IMR-90 (cell line): ENCODE data around the gene INO80. TPM values are rescaled to one million over a fixed set of nuclear protein-coding genes. Genes with fewer than 3 reads are reported as not detected.

Source experiments
- ATAC-seq: fragments of 200-7000 bp; cut with Tn5 transposase; 2 replicates; pipeline ENCODE4 v1.9.1; 2020; ENCODE audit warnings: low read depth, mild to moderate bottlenecking, moderate library complexity
- BruUV-seq: library from RNA; stranded (reverse); fragments of 400-500 nt; replicated peaks from 2 replicates; lab custom pipeline; 2021; lab: Mats Ljungman, UMichigan
- CTCF ChIA-PET: fragments of 300-600 bp; formaldehyde crosslinking; extraction: SDS; loops from one replicate; lab custom pipeline; 2021; ENCODE audit warnings: antibody characterized with exemption; lab: Yijun Ruan, JAX
- POLR2A ChIA-PET: fragments of 300-600 bp; sonication (Branson Sonifier 250); formaldehyde crosslinking; loops from one replicate; lab custom pipeline; 2022; ENCODE audit warnings: antibody characterized with exemption; ENCODE audit not compliant: unreplicated experiment; lab: Charles Lee
- DNase-seq: peaks from one replicate; pipeline ENCODE4 v3.0.0; 2013
- H2AFZ ChIP-seq: replicated peaks from 2 replicates; pipeline ENCODE3; 2013; ENCODE audit warnings: low read length, mild to moderate bottlenecking; ENCODE audit not compliant: poor library complexity
- H2AK5ac ChIP-seq: 2 replicates; pipeline ENCODE4 v1.6.1; 2013; ENCODE audit warnings: low read depth, low read length, inconsistent platforms
- H2AK9ac ChIP-seq: replicated peaks from 2 replicates; pipeline ENCODE3; 2013; ENCODE audit warnings: mild to moderate bottlenecking, low read depth, low read length, moderate library complexity; ENCODE audit not compliant: poor library complexity
- H2BK120ac ChIP-seq: 2 replicates; pipeline ENCODE4 v1.6.1; 2013; ENCODE audit warnings: low read depth, low read length, inconsistent platforms
- H2BK15ac ChIP-seq: 3 replicates; pipeline ENCODE4 v1.6.1; 2013; ENCODE audit warnings: low read depth, low read length, inconsistent platforms
- H2BK20ac ChIP-seq: 2 replicates; pipeline ENCODE4 v1.6.1; 2013; ENCODE audit warnings: low read depth, mild to moderate bottlenecking, inconsistent platforms, low read length, moderate library complexity
- H2BK5ac ChIP-seq: 2 replicates; pipeline ENCODE4 v1.6.1; 2013; ENCODE audit warnings: mild to moderate bottlenecking, low read depth, low read length, inconsistent platforms; ENCODE audit not compliant: poor library complexity, severe bottlenecking
- H3K14ac ChIP-seq: replicated peaks from 2 replicates; pipeline ENCODE4 v1.6.1; 2013; ENCODE audit warnings: low read depth, low read length, inconsistent platforms
- H3K18ac ChIP-seq: 2 replicates; pipeline ENCODE4 v1.6.1; 2013; ENCODE audit warnings: low read depth, low read length, control low read depth
- H3K23ac ChIP-seq: 2 replicates; pipeline ENCODE4 v1.6.1; 2013; ENCODE audit warnings: low read depth, low read length, inconsistent platforms
- H3K27ac ChIP-seq: 2 replicates; pipeline ENCODE4 v1.5.1; 2013; ENCODE audit warnings: mild to moderate bottlenecking, control low read depth, low read length; ENCODE audit not compliant: insufficient read depth
- H3K27me3 ChIP-seq: 2 replicates; pipeline ENCODE4 v1.6.1; 2013; ENCODE audit warnings: low read length; ENCODE audit not compliant: control insufficient read depth, insufficient read depth
- H3K36me3 ChIP-seq: 2 replicates; pipeline ENCODE4 v1.6.1; 2013; ENCODE audit warnings: low read length, mixed read lengths; ENCODE audit not compliant: control insufficient read depth, insufficient read depth
- H3K4ac ChIP-seq: 2 replicates; pipeline ENCODE4 v1.6.1; 2013; ENCODE audit warnings: low read depth, low read length, inconsistent platforms
- H3K4me1 ChIP-seq: 2 replicates; pipeline ENCODE4 v1.6.1; 2013; ENCODE audit warnings: low read length, mixed read lengths; ENCODE audit not compliant: control insufficient read depth, insufficient read depth
- H3K4me2 ChIP-seq: 2 replicates; pipeline ENCODE4 v1.6.1; 2013; ENCODE audit warnings: low read depth, mild to moderate bottlenecking, control low read depth, low read length, moderate library complexity
- H3K4me3 ChIP-seq: 2 replicates; pipeline ENCODE4 v1.5.1; 2013; ENCODE audit warnings: low read depth, mild to moderate bottlenecking, control low read depth, low read length, moderate library complexity; ENCODE audit not compliant: insufficient read depth
- H3K56ac ChIP-seq: 2 replicates; pipeline ENCODE4 v1.6.1; 2013; ENCODE audit warnings: low read length, inconsistent platforms; ENCODE audit not compliant: insufficient read depth; ENCODE audit errors: extremely low read depth
- H3K79me1 ChIP-seq, 2 experiments: 2 replicates each; pipeline ENCODE4 v1.6.1; 2013; ENCODE audit warnings: low read length in 2 of 2, inconsistent platforms in 1 of 2, low read depth in 1 of 2
- H3K9ac ChIP-seq: 2 replicates; pipeline ENCODE4 v1.6.1; 2013; ENCODE audit warnings: low read depth, low read length, control low read depth
- H3K9me1 ChIP-seq: 2 replicates; pipeline ENCODE4 v1.6.1; 2013; ENCODE audit warnings: low read length, inconsistent platforms; ENCODE audit not compliant: insufficient read depth
- H3K9me3 ChIP-seq: 2 replicates; pipeline ENCODE4 v1.6.1; 2013; ENCODE audit warnings: low read length; ENCODE audit not compliant: control insufficient read depth, insufficient read depth
- H4K20me1 ChIP-seq: 2 replicates; pipeline ENCODE4 v1.6.1; 2013; ENCODE audit warnings: low read length, inconsistent platforms; ENCODE audit not compliant: insufficient read depth
- H4K5ac ChIP-seq: 2 replicates; pipeline ENCODE4 v1.6.1; 2013; ENCODE audit warnings: mild to moderate bottlenecking, low read depth, low read length, control low read depth
- H4K8ac ChIP-seq, 2 experiments: 2 replicates each; pipeline ENCODE4 v1.6.1; 2013; ENCODE audit warnings: low read depth in 2 of 2, low read length in 2 of 2, control low read depth in 1 of 2, inconsistent platforms in 1 of 2
- H4K91ac ChIP-seq: 2 replicates; pipeline ENCODE4 v1.6.1; 2013; ENCODE audit warnings: low read depth, low read length, inconsistent platforms; ENCODE audit not compliant: insufficient read depth
- BHLHE40 ChIP-seq: fragments of 150-350 bp; IDR thresholded peaks from 2 replicates; pipeline ENCODE4 v1.6.1; 2016; ENCODE audit warnings: mild to moderate bottlenecking, low read depth, low read length
- CEBPB ChIP-seq: IDR thresholded peaks from 2 replicates; pipeline ENCODE4 v1.6.1; 2012; ENCODE audit warnings: low read depth, low read length, improper control_type of control experiment
- CHD1 ChIP-seq: IDR thresholded peaks from 2 replicates; pipeline ENCODE4 v1.6.1; 2012; ENCODE audit warnings: low read depth, low read length, improper control_type of control experiment
- FOS ChIP-seq: fragments of 150-350 bp; IDR thresholded peaks from 2 replicates; pipeline ENCODE4 v1.6.1; 2016; ENCODE audit warnings: low read depth, low read length
- MAFK ChIP-seq: IDR thresholded peaks from 2 replicates; pipeline ENCODE4 v1.6.1; 2012; ENCODE audit warnings: low read depth, low read length, improper control_type of control experiment
- MAZ ChIP-seq: IDR thresholded peaks from 2 replicates; pipeline ENCODE4 v1.6.1; 2012; ENCODE audit warnings: low read depth, mild to moderate bottlenecking, low read length, improper control_type of control experiment, moderate library complexity, borderline replicate concordance
- MXI1 ChIP-seq: IDR thresholded peaks from 2 replicates; pipeline ENCODE4 v1.6.1; 2012; ENCODE audit warnings: low read depth, mild to moderate bottlenecking, low read length, moderate library complexity, borderline replicate concordance
- NFE2L2 ChIP-seq: fragments of 150-350 bp; IDR thresholded peaks from 2 replicates; pipeline ENCODE4 v1.6.1; 2016; ENCODE audit warnings: low read depth, mild to moderate bottlenecking, low read length
- RAD21 ChIP-seq: IDR thresholded peaks from 2 replicates; pipeline ENCODE4 v1.6.1; 2012; ENCODE audit warnings: low read length, improper control_type of control experiment
- RCOR1 ChIP-seq: IDR thresholded peaks from 2 replicates; pipeline ENCODE4 v1.6.1; 2012; ENCODE audit warnings: mild to moderate bottlenecking, low read length, improper control_type of control experiment; ENCODE audit not compliant: insufficient replicate concordance
- WGBS, 2 experiments: methylation state at CpG; one replicate each; pipeline versions ENCODE4 v1.1.5 to v1.1.7; 2013; ENCODE audit warnings: missing lambda C conversion rate in 2 of 2; ENCODE audit not compliant: insufficient read length in 1 of 2; ENCODE audit errors: extremely low coverage in 2 of 2; 5-methylcytosine and 5-hydroxymethylcytosine counted together
- dilution Hi-C: fragments of 300-500 bp; cut with HindIII; formaldehyde crosslinking; loops from one replicate; pipeline ENCODE4 v1.14.3; 2018; ENCODE audit warnings: low sequenced_read_pairs; ENCODE audit not compliant: unreplicated experiment
- in situ Hi-C: fragments of 300-500 bp; cut with MboI; formaldehyde crosslinking; loops from 3 replicates; pipeline ENCODE4 v1.14.3; 2019; ENCODE audit warnings: low sequenced_read_pairs, inconsistent platforms, mixed read lengths
- intact Hi-C: fragments of 100-400 bp; cut with micrococcal nuclease; formaldehyde crosslinking; loops from 2 replicates; pipeline ENCODE4 v1.10.0; 2022
- polyA plus RNA-seq, 3 experiments: library from polyadenylated mRNA; depleted of rRNA; stranded (reverse); fragments of >200 nt; gene quantifications; 2 replicates each; pipeline ENCODE4 v1.2.3, GENCODE V29; 2012; ENCODE audit warnings: low replicate concordance in 1 of 3
- total RNA-seq: library from RNA; depleted of rRNA; stranded (reverse); fragments of >200 nt; gene quantifications from 2 replicates; pipeline ENCODE4 v1.2.3, GENCODE V29; 2012
- TF ChIP-seq, protein P1 (sequence below): fragments of 150-350 bp; IDR thresholded peaks from 2 replicates; pipeline ENCODE4 v1.6.1; 2016; ENCODE audit warnings: low read depth, mild to moderate bottlenecking, low read length, moderate library complexity, borderline replicate concordance
- TF ChIP-seq, protein P2 (sequence below): fragments of 150-350 bp; IDR thresholded peaks from 2 replicates; pipeline ENCODE4 v1.6.1; 2017; ENCODE audit warnings: mild to moderate bottlenecking, antibody characterized with exemption, low read length, low read depth

Gene INO80
- total and polyA plus RNA-seq, 2 of the 4 experiments (the other 2 are of a cell fraction): 6.0 to 13.3 TPM

DNA sequence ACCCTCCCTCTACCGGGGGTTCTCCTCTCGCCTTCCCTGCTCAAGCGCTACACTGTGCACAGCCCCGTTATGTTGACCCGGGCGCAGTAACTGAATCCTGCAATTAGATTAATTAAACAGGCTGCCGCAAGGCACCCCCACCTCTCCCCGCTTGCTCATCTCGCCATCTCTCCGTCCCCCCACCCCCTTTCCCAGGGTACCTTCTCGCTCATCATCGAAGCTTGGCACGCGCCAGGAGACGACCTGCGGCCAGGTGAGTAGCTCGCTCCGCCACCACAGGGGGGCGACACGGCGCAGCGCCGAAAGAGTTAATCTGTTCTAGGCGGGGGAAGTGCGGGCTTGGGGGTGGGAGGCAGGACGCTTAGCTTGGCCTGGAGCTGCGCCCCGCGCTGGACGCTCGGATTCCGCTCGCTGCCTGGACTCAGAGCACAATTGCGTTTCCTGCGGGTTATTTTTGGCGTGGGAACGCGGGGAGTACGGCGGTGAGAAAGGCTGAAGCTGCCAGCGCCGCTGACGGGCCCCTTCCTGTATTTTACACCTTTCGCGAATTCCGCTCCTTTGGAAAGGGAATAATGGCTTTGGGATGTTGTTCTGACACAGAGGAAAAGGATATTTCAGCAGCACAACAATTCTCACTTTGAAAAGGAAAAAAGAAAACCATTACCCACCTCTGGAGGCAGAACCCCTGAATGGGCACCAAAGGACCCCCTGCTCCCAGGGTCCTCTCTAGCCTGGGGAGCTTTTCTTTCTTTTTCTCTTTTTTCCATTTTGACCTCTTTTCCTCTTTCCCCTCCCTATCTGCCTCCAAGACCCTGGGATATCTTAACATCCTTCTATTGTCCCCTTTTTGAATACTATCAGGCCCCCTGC is 185.4 kb downstream of the INO80 start:
- Histone ChIP-seq H2BK5ac (no peak overlapping the region), H3K27me3 (peaks cover 23% of the 10 kb centered on the region), H4K20me1 (peaks cover 39% of the 10 kb centered on the region), H4K5ac (0 out of 2 replicates have a peak overlapping the region, but pooled peaks have one; percentile 20), H3K18ac (0 out of 2 replicates have a peak overlapping the region, but pooled peaks have one; percentile 11), H2AFZ (peak overlapping the region; percentile 96), H2BK15ac (peak overlapping the region; percentile 67; the same call in 1 of the 3 replicates), H3K14ac (peak overlapping the region; percentile 78; the same call in 1 of the 2 replicates), H3K23ac (peak overlapping the region; percentile 85; the same call in 1 of the 2 replicates), H4K8ac (peak overlapping the region in 1 of 2 experiments; percentile 43; a peak in 1 of 4 replicates), H2AK9ac (peak overlapping the region; percentile 71), H3K4ac (peak overlapping the region; percentile 76), H3K36me3 (peaks cover 3% of the 10 kb centered on the region; the same call in 1 of the 2 replicates), H2BK20ac (no peak overlapping the region; the same call in 1 of the 2 replicates), H3K56ac (0 out of 2 replicates have a peak overlapping the region, but pooled peaks have one; percentile 31), H3K4me1 (peaks cover 21% of the 10 kb centered on the region), H4K91ac (no peak overlapping the region; the same call in 1 of the 2 replicates), H2AK5ac (peak overlapping the region; percentile 59; the same call in 1 of the 2 replicates), H3K4me2 (peak overlapping the region; percentile 99), H2BK120ac (no peak overlapping the region), H3K27ac (no peak overlapping the region; the same call in 1 of the 2 replicates), H3K9ac (peak overlapping the region; percentile 66), H3K4me3 (peak overlapping the region; percentile 85), H3K9me3 (no peaks in the 10 kb centered on the region), H3K79me1 (peaks cover 0 to 55% of the 10 kb centered on the region in 2 experiments; a peak in 3 of 4 replicates), H3K9me1 (peaks cover 16% of the 10 kb centered on the region)
- intact Hi-C loops (no loop called here), dilution Hi-C loops (no loop called here), in situ Hi-C loops (no loop called here)
- DNase-seq (peak; percentile 51), ATAC-seq (peak; percentile 21)
- WGBS, 2 experiments: 1% methylated on average over 20 of the region's 46 CpGs; no CpG with 5 or more reads in 1 of the 2 experiments
- ChIA-PET POLR2A (no interaction called here), CTCF (interaction anchor here (1.1 to 1.6 kb wide), 7 partner anchors 11 to 255 kb away, joined by 3 to 12 read pairs (median 4); no protein-coding TSS in a partner anchor)
- BruUV-seq: no TSS peak
- TF ChIP-seq NFE2L2 (no peak), BHLHE40 (no peak), MAFK (no peak), MXI1 (no peak), RCOR1 (no peak), MAZ (no peak), CEBPB (no peak), RAD21 (no peak), CHD1 (no peak), FOS (no peak)
- TF ChIP-seq, protein P1, sequence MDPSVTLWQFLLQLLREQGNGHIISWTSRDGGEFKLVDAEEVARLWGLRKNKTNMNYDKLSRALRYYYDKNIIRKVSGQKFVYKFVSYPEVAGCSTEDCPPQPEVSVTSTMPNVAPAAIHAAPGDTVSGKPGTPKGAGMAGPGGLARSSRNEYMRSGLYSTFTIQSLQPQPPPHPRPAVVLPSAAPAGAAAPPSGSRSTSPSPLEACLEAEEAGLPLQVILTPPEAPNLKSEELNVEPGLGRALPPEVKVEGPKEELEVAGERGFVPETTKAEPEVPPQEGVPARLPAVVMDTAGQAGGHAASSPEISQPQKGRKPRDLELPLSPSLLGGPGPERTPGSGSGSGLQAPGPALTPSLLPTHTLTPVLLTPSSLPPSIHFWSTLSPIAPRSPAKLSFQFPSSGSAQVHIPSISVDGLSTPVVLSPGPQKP: no peak
- TF ChIP-seq, protein P2, sequence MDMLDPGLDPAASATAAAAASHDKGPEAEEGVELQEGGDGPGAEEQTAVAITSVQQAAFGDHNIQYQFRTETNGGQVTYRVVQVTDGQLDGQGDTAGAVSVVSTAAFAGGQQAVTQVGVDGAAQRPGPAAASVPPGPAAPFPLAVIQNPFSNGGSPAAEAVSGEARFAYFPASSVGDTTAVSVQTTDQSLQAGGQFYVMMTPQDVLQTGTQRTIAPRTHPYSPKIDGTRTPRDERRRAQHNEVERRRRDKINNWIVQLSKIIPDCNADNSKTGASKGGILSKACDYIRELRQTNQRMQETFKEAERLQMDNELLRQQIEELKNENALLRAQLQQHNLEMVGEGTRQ: no peak
